Keratinocyte (primary cell): ENCODE measurements around the gene RGPD3. TPM values are rescaled to one million over a fixed set of nuclear protein-coding genes. Genes with fewer than 3 reads are reported as not detected.

ENCODE experiments used
- DNase-seq: peaks from one replicate; pipeline ENCODE4 v3.0.0-alpha.2; 2011; ENCODE audit warnings: low read depth, missing footprints, low spot score
- FAIRE-seq: peaks from 2 replicates; lab custom pipeline; 2011; peaks lifted over from hg19 to GRCh38; lab: Jason Lieb, UNC
- H2AFZ ChIP-seq: 2 replicates; pipeline ENCODE4 v1.6.0; 2012; ENCODE audit warnings: low read length, control low read depth, inconsistent platforms; ENCODE audit not compliant: control insufficient read depth
- H3K27ac ChIP-seq: 2 replicates; pipeline ENCODE4 v1.5.1; 2011; ENCODE audit warnings: low read length; ENCODE audit not compliant: control insufficient read depth, insufficient read depth
- H3K27me3 ChIP-seq: 3 replicates; pipeline ENCODE4 v1.6.0; 2011; ENCODE audit warnings: low read length; ENCODE audit not compliant: control insufficient read depth, insufficient read depth; ENCODE audit errors: extremely low read depth
- H3K36me3 ChIP-seq, 2 experiments: 2 replicates in 1 of 2; 3 replicates in 1 of 2; pipeline ENCODE4 v1.5.1; 2011; ENCODE audit warnings: low read length in 2 of 2, mild to moderate bottlenecking in 1 of 2; ENCODE audit not compliant: control insufficient read depth in 2 of 2, insufficient read depth in 2 of 2; ENCODE audit errors: extremely low read depth in 1 of 2
- H3K4me1 ChIP-seq: 3 replicates; pipeline ENCODE4 v1.5.1; 2011; ENCODE audit warnings: low read length; ENCODE audit not compliant: control insufficient read depth, insufficient read depth; ENCODE audit errors: extremely low read depth
- H3K4me2 ChIP-seq: 3 replicates; pipeline ENCODE4 v1.6.0; 2011; ENCODE audit warnings: low read depth, low read length; ENCODE audit not compliant: control insufficient read depth, insufficient read depth; ENCODE audit errors: extremely low read depth
- H3K4me3 ChIP-seq, 3 experiments: fragments of 200-600 bp in 1 of 3; sonication (generic) in 1 of 3; 2 replicates in 2 of 3; 3 replicates in 1 of 3; pipeline ENCODE4 v1.5.1; 2011 to 2016; ENCODE audit warnings: low read length in 3 of 3, mild to moderate bottlenecking in 3 of 3, control low read depth in 2 of 3, inconsistent platforms in 1 of 3, low read depth in 1 of 3, mixed read lengths in 1 of 3, mixed run types in 1 of 3, moderate library complexity in 1 of 3; ENCODE audit not compliant: control insufficient read depth in 2 of 3, insufficient read depth in 2 of 3; ENCODE audit errors: extremely low read depth in 1 of 3
- H3K79me2 ChIP-seq: 2 replicates; pipeline ENCODE4 v1.6.0; 2012; ENCODE audit warnings: low read length; ENCODE audit not compliant: control insufficient read depth, insufficient read depth
- H3K9ac ChIP-seq: 3 replicates; pipeline ENCODE4 v1.6.0; 2011; ENCODE audit warnings: low read length; ENCODE audit not compliant: control insufficient read depth, insufficient read depth; ENCODE audit errors: extremely low read depth
- H3K9me1 ChIP-seq: 3 replicates; pipeline ENCODE4 v1.6.0; 2011; ENCODE audit warnings: low read length; ENCODE audit not compliant: control insufficient read depth, insufficient read depth; ENCODE audit errors: extremely low read depth
- H3K9me3 ChIP-seq: 2 replicates; pipeline ENCODE4 v1.5.1; 2012; ENCODE audit warnings: low read depth, low read length; ENCODE audit not compliant: control insufficient read depth
- H4K20me1 ChIP-seq: 3 replicates; pipeline ENCODE4 v1.6.0; 2011; ENCODE audit warnings: low read length; ENCODE audit not compliant: control insufficient read depth, insufficient read depth; ENCODE audit errors: extremely low read depth
- EZH2 ChIP-seq: IDR thresholded peaks from one replicate; pipeline ENCODE4 v1.6.1; 2012; ENCODE audit warnings: inconsistent platforms, mild to moderate bottlenecking, low read length, moderate library complexity
- dilution Hi-C: fragments of 300-500 bp; cut with MboI; formaldehyde crosslinking; loops from one replicate; pipeline ENCODE4 v1.7.0; 2020; ENCODE audit warnings: low sequenced_read_pairs; ENCODE audit not compliant: extremely low pct_ligation_motif_present
- polyA plus RNA-seq, 5 experiments: library from polyadenylated mRNA; depleted of rRNA in 3 of 5; stranded (reverse) in 3 of 5; stranded (forward) in 1 of 5; unstranded in 1 of 5; fragments of >200 nt; gene quantifications; 1 replicate in 1 of 5; 2 replicates in 3 of 5; 3 replicates in 1 of 5; pipeline versions ENCODE4 v1.2.1 to v1.2.3, GENCODE V29; 2011 to 2012; ENCODE audit warnings: missing spikeins in 2 of 5, low read depth in 1 of 5, low replicate concordance in 1 of 5
- TF ChIP-seq, protein P1 (sequence below), 3 experiments: IDR thresholded peaks in 1 of 3; conservative IDR thresholded peaks in 1 of 3; optimal IDR thresholded peaks in 1 of 3; 2 replicates in 2 of 3; 3 replicates in 1 of 3; pipeline versions ENCODE3 to v1.5.1; 2011; ENCODE audit warnings: low read length in 3 of 3, mild to moderate bottlenecking in 3 of 3, moderate library complexity in 2 of 3, control low read depth in 1 of 3, inconsistent platforms in 1 of 3; ENCODE audit not compliant: insufficient read depth in 2 of 3; ENCODE audit errors: extremely low read depth in 1 of 3

The RGPD3 gene
- polyA plus RNA-seq, 1 donor (not counting 4 experiments of a cell fraction or from before 2014, with no cell fraction given) = 0.09 TPM

DNA sequence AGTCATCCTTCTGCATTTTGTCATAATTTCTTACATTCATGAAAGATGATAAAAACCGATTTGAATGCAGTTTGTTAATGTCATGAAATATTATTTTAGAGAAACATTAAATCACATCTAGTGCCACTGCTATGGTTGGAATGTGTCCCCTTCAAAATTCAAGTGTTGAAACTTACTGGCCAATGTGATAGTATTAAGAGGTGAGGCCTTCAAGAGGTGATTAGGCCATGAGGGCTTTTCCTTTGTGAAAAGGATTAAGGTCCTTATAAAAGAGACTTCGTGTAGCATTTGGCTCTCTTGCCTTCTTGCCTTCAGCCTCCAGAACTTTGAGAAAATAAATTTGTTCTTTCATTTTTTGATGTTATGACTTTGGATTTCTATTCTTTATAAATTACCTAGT, 117.2 kb downstream of the RGPD3 start:
- dilution Hi-C loops = no loop called here
- Histone ChIP-seq H4K20me1 (no peaks in the 10 kb centered on the region), H3K9ac (no peak overlapping the region), H3K4me2 (no peak overlapping the region), H2AFZ (no peak overlapping the region), H3K36me3 (no peaks in the 10 kb centered on the region), H3K27ac (no peak overlapping the region), H3K4me1 (no peaks in the 10 kb centered on the region), H3K9me1 (no peaks in the 10 kb centered on the region), H3K4me3 (no peak overlapping the region), H3K9me3 (no peaks in the 10 kb centered on the region), H3K27me3 (no peaks in the 10 kb centered on the region), H3K79me2 (no peaks in the 10 kb centered on the region)
- TF ChIP-seq, protein P1, sequence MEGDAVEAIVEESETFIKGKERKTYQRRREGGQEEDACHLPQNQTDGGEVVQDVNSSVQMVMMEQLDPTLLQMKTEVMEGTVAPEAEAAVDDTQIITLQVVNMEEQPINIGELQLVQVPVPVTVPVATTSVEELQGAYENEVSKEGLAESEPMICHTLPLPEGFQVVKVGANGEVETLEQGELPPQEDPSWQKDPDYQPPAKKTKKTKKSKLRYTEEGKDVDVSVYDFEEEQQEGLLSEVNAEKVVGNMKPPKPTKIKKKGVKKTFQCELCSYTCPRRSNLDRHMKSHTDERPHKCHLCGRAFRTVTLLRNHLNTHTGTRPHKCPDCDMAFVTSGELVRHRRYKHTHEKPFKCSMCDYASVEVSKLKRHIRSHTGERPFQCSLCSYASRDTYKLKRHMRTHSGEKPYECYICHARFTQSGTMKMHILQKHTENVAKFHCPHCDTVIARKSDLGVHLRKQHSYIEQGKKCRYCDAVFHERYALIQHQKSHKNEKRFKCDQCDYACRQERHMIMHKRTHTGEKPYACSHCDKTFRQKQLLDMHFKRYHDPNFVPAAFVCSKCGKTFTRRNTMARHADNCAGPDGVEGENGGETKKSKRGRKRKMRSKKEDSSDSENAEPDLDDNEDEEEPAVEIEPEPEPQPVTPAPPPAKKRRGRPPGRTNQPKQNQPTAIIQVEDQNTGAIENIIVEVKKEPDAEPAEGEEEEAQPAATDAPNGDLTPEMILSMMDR (optimal IDR thresholded peaks at IDR 0.05 in 1 of 3, IDR thresholded peaks at IDR 0.05 in 1 of 3, conservative IDR thresholded peaks at IDR 0.05 in 1 of 3; ENCODE audit: extremely low read depth in 1 of 3, insufficient read depth in 2 of 3, low read length in 3 of 3) = no peak
- no peak for TF ChIP-seq EZH2
- FAIRE-seq = no peak
- no peak for DNase-seq

DNA sequence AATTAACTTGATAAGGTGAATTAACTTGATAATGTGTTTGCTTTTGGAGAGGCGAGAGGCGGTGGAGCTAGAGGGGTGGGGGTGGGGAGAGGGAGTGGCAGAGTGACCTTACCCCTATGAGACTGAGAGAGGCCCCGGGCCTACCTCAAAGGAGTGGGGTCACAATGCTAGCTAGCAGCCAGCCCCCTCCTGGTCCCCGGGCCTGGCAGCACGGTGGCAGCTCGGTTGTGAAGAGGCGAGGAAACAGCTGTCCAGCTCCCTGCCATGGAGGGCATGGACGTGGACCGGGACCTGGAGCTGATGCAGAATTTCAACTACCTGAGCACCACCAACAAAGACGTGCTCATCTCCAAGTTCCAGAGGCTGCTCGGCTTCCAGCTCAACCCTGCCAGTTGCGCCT, 123.9 kb downstream of the RGPD3 start:
- no peaks in the 10 kb centered on the region for H3K9me1 ChIP-seq
- H2AFZ ChIP-seq = no peak overlapping the region
- no peaks in the 10 kb centered on the region for H3K36me3 ChIP-seq
- no peaks in the 10 kb centered on the region for H3K79me2 ChIP-seq
- no peaks in the 10 kb centered on the region for H3K4me1 ChIP-seq
- H3K4me2 ChIP-seq = no peak overlapping the region
- no peak overlapping the region for H3K27ac ChIP-seq
- H4K20me1 ChIP-seq = no peaks in the 10 kb centered on the region
- no peak for FAIRE-seq
- TF ChIP-seq, protein P1 (optimal IDR thresholded peaks at IDR 0.05 in 1 of 3, IDR thresholded peaks at IDR 0.05 in 1 of 3, conservative IDR thresholded peaks at IDR 0.05 in 1 of 3; ENCODE audit: extremely low read depth in 1 of 3, insufficient read depth in 2 of 3, low read length in 3 of 3) = no peak
- no peak for TF ChIP-seq EZH2
- H3K9ac ChIP-seq = no peak overlapping the region
- dilution Hi-C loops = no loop called here
- no peaks in the 10 kb centered on the region for H3K27me3 ChIP-seq
- no peak for DNase-seq
- no peak overlapping the region for H3K4me3 ChIP-seq
- H3K9me3 ChIP-seq = no peaks in the 10 kb centered on the region
